GM12878 (cell line): Measurements from ENCODE around the gene EPHA4.

ENCODE experiments used
- CTCF ChIP-seq, 3 experiments: IDR thresholded peaks in 2 of 3; conservative IDR thresholded peaks in 1 of 3; 2 replicates each; pipeline ENCODE4 v1.5.1; 2011; ENCODE audit warnings: low read depth in 3 of 3, low read length in 3 of 3, mild to moderate bottlenecking in 3 of 3, control low read depth in 2 of 3, moderate library complexity in 2 of 3, inconsistent platforms in 1 of 3, mixed read lengths in 1 of 3; ENCODE audit not compliant: control insufficient read depth in 2 of 3, insufficient read depth in 1 of 3; ENCODE audit errors: extremely low read depth in 1 of 3
- ELK1 ChIP-seq: IDR thresholded peaks from 2 replicates; pipeline ENCODE4 v1.6.1; 2012; ENCODE audit warnings: low read depth, low read length, improper control_type of control experiment
- EP300 ChIP-seq, 2 experiments: fragments of 150-350 bp in 1 of 2; IDR thresholded peaks; 2 replicates each; pipeline ENCODE4 v1.6.1; 2011 to 2012; ENCODE audit warnings: low read depth in 2 of 2, low read length in 2 of 2, borderline replicate concordance in 1 of 2, improper control_type of control experiment in 1 of 2, inconsistent platforms in 1 of 2; ENCODE audit not compliant: control insufficient read depth in 1 of 2
- IRF5 ChIP-seq: fragments of 450-650 bp; IDR thresholded peaks from 2 replicates; pipeline ENCODE4 v1.6.1; 2017; ENCODE audit warnings: borderline replicate concordance
- MYC ChIP-seq: IDR thresholded peaks from 2 replicates; pipeline ENCODE4 v1.6.1; 2011; ENCODE audit warnings: mild to moderate bottlenecking, low read length, moderate library complexity, inconsistent platforms; ENCODE audit not compliant: insufficient read depth, insufficient replicate concordance, insufficient read length, severe bottlenecking
- PML ChIP-seq: IDR thresholded peaks from 2 replicates; pipeline ENCODE4 v1.6.1; 2012; ENCODE audit warnings: low read length, inconsistent platforms

GRCh38 chr2:221485503-221485870, 86.6 kb downstream of the EPHA4 start:
- TF ChIP-seq CTCF (IDR thresholded peaks at IDR 0.05 in 2 of 3, conservative IDR thresholded peaks at IDR 0.05 in 1 of 3; ENCODE audit: control insufficient read depth in 2 of 3, extremely low read depth in 1 of 3, insufficient read depth in 1 of 3, low read depth in 3 of 3, low read length in 3 of 3): no peak
- no peak for TF ChIP-seq PML
- no peak for TF ChIP-seq EP300 (IDR thresholded peaks at IDR 0.05; ENCODE audit: borderline replicate concordance in 1 of 2, control insufficient read depth in 1 of 2, low read depth in 2 of 2, low read length in 2 of 2)
- TF ChIP-seq ELK1: no peak
- no peak for TF ChIP-seq IRF5
- TF ChIP-seq MYC: no peak
